HAP-1 (cell line): ENCODE data around the gene ATP8A2.

ENCODE experiments used
- DNase-seq, 2 experiments: peaks; one replicate each; pipeline ENCODE4 v3.0.0-alpha.2; 2016 to 2020; ENCODE audit warnings: low spot score in 2 of 2
- H3K27me3 ChIP-seq: fragments of 250-450 bp; sonication (Bioruptor Pico); 2 replicates; pipeline ENCODE4 v1.5.1; 2020; ENCODE audit warnings: low read depth, mild to moderate bottlenecking, moderate library complexity
- H3K36me3 ChIP-seq: fragments of 250-450 bp; sonication (Bioruptor Pico); replicated peaks from 2 replicates; pipeline ENCODE4 v1.5.1; 2020; ENCODE audit warnings: mild to moderate bottlenecking
- H3K4me1 ChIP-seq: fragments of 250-450 bp; sonication (Bioruptor Pico); 2 replicates; pipeline ENCODE4 v1.5.1; 2020; ENCODE audit warnings: mild to moderate bottlenecking
- H3K4me3 ChIP-seq: fragments of 250-450 bp; sonication (Bioruptor Pico); 2 replicates; pipeline ENCODE4 v1.5.1; 2020; ENCODE audit warnings: mild to moderate bottlenecking, moderate library complexity
- H3K9me3 ChIP-seq: fragments of 250-450 bp; sonication (Bioruptor Pico); 2 replicates; pipeline ENCODE4 v1.5.1; 2020; ENCODE audit warnings: mild to moderate bottlenecking, moderate library complexity
- in situ Hi-C: fragments of 300-500 bp; cut with MboI; formaldehyde crosslinking; loops from 3 replicates; pipeline ENCODE4 v1.14.3; 2020; ENCODE audit warnings: low sequenced_read_pairs, inconsistent platforms, mixed read lengths

ATP8A2 gene

GRCh38 chr13:25844559-25845434 lies 473.0 kb downstream of the ATP8A2 start:
- Histone ChIP-seq H3K36me3 (no peaks in the 10 kb centered on the region), H3K4me3 (no peak overlapping the region), H3K9me3 (no peaks in the 10 kb centered on the region), H3K27me3 (no peaks in the 10 kb centered on the region), H3K4me1 (peaks cover 15% of the 10 kb centered on the region)
- in situ Hi-C loops: no loop called here
- no peak for DNase-seq

GRCh38 chr13:25846222-25846984 lies 474.6 kb downstream of the ATP8A2 start:
- in situ Hi-C loops: no loop called here
- no peaks in the 10 kb centered on the region for H3K27me3 ChIP-seq
- no peak for DNase-seq

GRCh38 chr13:25847145-25847544 lies 475.4 kb downstream of the ATP8A2 start:
- in situ Hi-C loops: no loop called here
- H3K4me1 ChIP-seq: 0 out of 2 replicates have a peak, but pooled peaks cover 4% of the 10 kb centered on the region
- no peaks in the 10 kb centered on the region for H3K36me3 ChIP-seq
- no peak for DNase-seq
- no peak overlapping the region for H3K4me3 ChIP-seq
- H3K9me3 ChIP-seq: no peaks in the 10 kb centered on the region
- no peaks in the 10 kb centered on the region for H3K27me3 ChIP-seq

More at GRCh38 chr13:25846222-25846984, 474.6 kb downstream of the ATP8A2 start:
- Histone ChIP-seq H3K4me3 (no peak overlapping the region), H3K9me3 (no peaks in the 10 kb centered on the region), H3K36me3 (no peaks in the 10 kb centered on the region), H3K4me1 (0 out of 2 replicates have a peak, but pooled peaks cover 4% of the 10 kb centered on the region)

GRCh38 chr13:25847635-25848626 lies 476.2 kb downstream of the ATP8A2 start:
- no peaks in the 10 kb centered on the region for H3K27me3 ChIP-seq
- 0 out of 2 replicates have a peak, but pooled peaks cover 4% of the 10 kb centered on the region for H3K4me1 ChIP-seq
- H3K4me3 ChIP-seq: no peak overlapping the region
- no peaks in the 10 kb centered on the region for H3K36me3 ChIP-seq
- in situ Hi-C loops: no loop called here
- H3K9me3 ChIP-seq: no peaks in the 10 kb centered on the region
- no peak for DNase-seq

GRCh38 chr13:25848812-25849745 lies 477.3 kb downstream of the ATP8A2 start:
- Histone ChIP-seq H3K36me3 (no peaks in the 10 kb centered on the region), H3K27me3 (no peaks in the 10 kb centered on the region), H3K4me1 (0 out of 2 replicates have a peak, but pooled peaks cover 4% of the 10 kb centered on the region), H3K4me3 (no peak overlapping the region), H3K9me3 (no peaks in the 10 kb centered on the region)
- in situ Hi-C loops: no loop called here
- DNase-seq: no peak

- Histone ChIP-seq H3K27me3 (no peaks in the 10 kb centered on the region), H3K9me3 (no peaks in the 10 kb centered on the region), H3K4me3 (no peak overlapping the region), H3K4me1 (peaks cover 2% of the 10 kb centered on the region; the same call in 1 of the 2 replicates), H3K36me3 (no peaks in the 10 kb centered on the region)
- in situ Hi-C loops: no loop called here
- DNase-seq: no peak
Measured at GRCh38 chr13:25857830-25858229, 486.1 kb downstream of the ATP8A2 start.

- Histone ChIP-seq H3K4me1 (peaks cover 2% of the 10 kb centered on the region; the same call in 1 of the 2 replicates), H3K36me3 (no peaks in the 10 kb centered on the region), H3K27me3 (no peaks in the 10 kb centered on the region), H3K4me3 (no peak overlapping the region), H3K9me3 (no peaks in the 10 kb centered on the region)
- in situ Hi-C loops: no loop called here
- DNase-seq: no peak
Measured at GRCh38 chr13:25859528-25859927, 487.8 kb downstream of the ATP8A2 start.

GRCh38 chr13:25860265-25860664 lies 488.5 kb downstream of the ATP8A2 start:
- in situ Hi-C loops: no loop called here
- Histone ChIP-seq H3K4me3 (no peak overlapping the region), H3K4me1 (peaks cover 2% of the 10 kb centered on the region; the same call in 1 of the 2 replicates), H3K27me3 (no peaks in the 10 kb centered on the region), H3K9me3 (no peaks in the 10 kb centered on the region), H3K36me3 (no peaks in the 10 kb centered on the region)
- no peak for DNase-seq

- in situ Hi-C loops: no loop called here
- DNase-seq: no peak
- no peaks in the 10 kb centered on the region for H3K36me3 ChIP-seq
- H3K4me1 ChIP-seq: no peaks in the 10 kb centered on the region; the same call in 1 of the 2 replicates
- H3K9me3 ChIP-seq: no peaks in the 10 kb centered on the region
- no peaks in the 10 kb centered on the region for H3K27me3 ChIP-seq
- no peak overlapping the region for H3K4me3 ChIP-seq
Measured at GRCh38 chr13:25860862-25861261, 489.1 kb downstream of the ATP8A2 start.

- DNase-seq: no peak
- in situ Hi-C loops: no loop called here
- H3K27me3 ChIP-seq: no peaks in the 10 kb centered on the region
- no peaks in the 10 kb centered on the region for H3K9me3 ChIP-seq
- H3K4me1 ChIP-seq: no peaks in the 10 kb centered on the region; the same call in 1 of the 2 replicates
- no peaks in the 10 kb centered on the region for H3K36me3 ChIP-seq
- H3K4me3 ChIP-seq: no peak overlapping the region
Measured at GRCh38 chr13:25862156-25862555, 490.4 kb downstream of the ATP8A2 start.

- H3K36me3 ChIP-seq: no peaks in the 10 kb centered on the region
- H3K4me1 ChIP-seq: no peaks in the 10 kb centered on the region; the same call in 1 of the 2 replicates
- H3K4me3 ChIP-seq: no peak overlapping the region
- in situ Hi-C loops: no loop called here
- no peaks in the 10 kb centered on the region for H3K27me3 ChIP-seq
- DNase-seq: no peak
- H3K9me3 ChIP-seq: no peaks in the 10 kb centered on the region
Measured at GRCh38 chr13:25864116-25864515, 492.3 kb downstream of the ATP8A2 start.

- H3K4me1 ChIP-seq: no peaks in the 10 kb centered on the region; the same call in 1 of the 2 replicates
- in situ Hi-C loops: no loop called here
Measured at GRCh38 chr13:25864936-25865335, 493.2 kb downstream of the ATP8A2 start.

More at GRCh38 chr13:25864936-25865335, 493.2 kb downstream of the ATP8A2 start:
- Histone ChIP-seq H3K4me3 (no peak overlapping the region), H3K27me3 (no peaks in the 10 kb centered on the region), H3K9me3 (no peaks in the 10 kb centered on the region), H3K36me3 (no peaks in the 10 kb centered on the region)
- DNase-seq: no peak
